AG10803 (cell line): ENCODE results near the gene SNX33.
A peak's percentile ranks its signal among the peaks of the same experiment; 100 is the strongest.

Source experiments
- DNase-seq: peaks from one replicate; pipeline ENCODE4 v3.0.0; 2010; ENCODE audit warnings: low read depth
- H3K4me3 ChIP-seq: 2 replicates; pipeline ENCODE4 v1.5.1; 2011; ENCODE audit warnings: mild to moderate bottlenecking, low read length, control low read depth
- CTCF ChIP-seq: conservative IDR thresholded peaks from 2 replicates; pipeline ENCODE4 v1.5.1; 2011; ENCODE audit warnings: mild to moderate bottlenecking, low read length, control low read depth, inconsistent platforms

SNX33 gene

GRCh38 chr15:75647370-75648155, at the start of gene SNX33:
Gene SNX33, plus strand, starts transcription at chr15:75647912. Its CDS starts 1,191 bp downstream, at chr15:75649103.
- peak within 1 kb of the TSS; percentile 90 for H3K4me3 ChIP-seq
- peak; percentile 35 for TF ChIP-seq CTCF
- peak; percentile 79 for DNase-seq

GRCh38 chr15:75598361-75598760, 49.4 kb upstream of the SNX33 start:
- no peak for TF ChIP-seq CTCF

GRCh38 chr15:75599401-75599800, 48.3 kb upstream of the SNX33 start:
- peak; percentile 37 for DNase-seq
- TF ChIP-seq CTCF, result no peak
- H3K4me3 ChIP-seq, result no peak overlapping the region

More at GRCh38 chr15:75598361-75598760, 49.4 kb upstream of the SNX33 start:
- no peak overlapping the region for H3K4me3 ChIP-seq
- DNase-seq, result no peak

GRCh38 chr15:75606026-75606425, 41.7 kb upstream of the SNX33 start:
- no peak for DNase-seq
- TF ChIP-seq CTCF, result no peak
- H3K4me3 ChIP-seq, result no peak overlapping the region

- peak; percentile 45 for DNase-seq
- TF ChIP-seq CTCF, result no peak
- no peak overlapping the region for H3K4me3 ChIP-seq
These were observed 40.7 kb upstream of the SNX33 start for GRCh38 chr15:75606711-75607699.

- H3K4me3 ChIP-seq, result no peak overlapping the region
- no peak for DNase-seq
- TF ChIP-seq CTCF, result no peak
These were observed 30.9 kb upstream of the SNX33 start for GRCh38 chr15:75616766-75617165.
